Neuron (in vitro differentiated cells): Measurements from ENCODE around the gene PDPR.
"Not testable (repeated sequence)": the region's sequence is repeated elsewhere in the genome, so short reads cannot be mapped to it uniquely, and the experiment has no call there.

Experiments used
- H2AFZ ChIP-seq: one replicate; pipeline ENCODE4 v1.6.1; 2013; ENCODE audit warnings: low read depth, mild to moderate bottlenecking, inconsistent platforms, low read length, moderate library complexity
- H3K27me3 ChIP-seq: one replicate; pipeline ENCODE4 v1.6.1; 2013; ENCODE audit warnings: low read length; ENCODE audit not compliant: insufficient read depth
- H3K36me3 ChIP-seq: one replicate; pipeline ENCODE4 v1.6.1; 2013; ENCODE audit warnings: low read length; ENCODE audit not compliant: insufficient read depth
- H3K4me1 ChIP-seq: one replicate; pipeline ENCODE4 v1.6.1; 2013; ENCODE audit warnings: low read length; ENCODE audit not compliant: insufficient read depth
- H3K4me3 ChIP-seq: 2 replicates; pipeline ENCODE4 v1.5.1; 2013; ENCODE audit warnings: mild to moderate bottlenecking, low read length, moderate library complexity
- H3K9me3 ChIP-seq: one replicate; pipeline ENCODE4 v1.6.1; 2013; ENCODE audit warnings: low read length

Gene PDPR

DNA sequence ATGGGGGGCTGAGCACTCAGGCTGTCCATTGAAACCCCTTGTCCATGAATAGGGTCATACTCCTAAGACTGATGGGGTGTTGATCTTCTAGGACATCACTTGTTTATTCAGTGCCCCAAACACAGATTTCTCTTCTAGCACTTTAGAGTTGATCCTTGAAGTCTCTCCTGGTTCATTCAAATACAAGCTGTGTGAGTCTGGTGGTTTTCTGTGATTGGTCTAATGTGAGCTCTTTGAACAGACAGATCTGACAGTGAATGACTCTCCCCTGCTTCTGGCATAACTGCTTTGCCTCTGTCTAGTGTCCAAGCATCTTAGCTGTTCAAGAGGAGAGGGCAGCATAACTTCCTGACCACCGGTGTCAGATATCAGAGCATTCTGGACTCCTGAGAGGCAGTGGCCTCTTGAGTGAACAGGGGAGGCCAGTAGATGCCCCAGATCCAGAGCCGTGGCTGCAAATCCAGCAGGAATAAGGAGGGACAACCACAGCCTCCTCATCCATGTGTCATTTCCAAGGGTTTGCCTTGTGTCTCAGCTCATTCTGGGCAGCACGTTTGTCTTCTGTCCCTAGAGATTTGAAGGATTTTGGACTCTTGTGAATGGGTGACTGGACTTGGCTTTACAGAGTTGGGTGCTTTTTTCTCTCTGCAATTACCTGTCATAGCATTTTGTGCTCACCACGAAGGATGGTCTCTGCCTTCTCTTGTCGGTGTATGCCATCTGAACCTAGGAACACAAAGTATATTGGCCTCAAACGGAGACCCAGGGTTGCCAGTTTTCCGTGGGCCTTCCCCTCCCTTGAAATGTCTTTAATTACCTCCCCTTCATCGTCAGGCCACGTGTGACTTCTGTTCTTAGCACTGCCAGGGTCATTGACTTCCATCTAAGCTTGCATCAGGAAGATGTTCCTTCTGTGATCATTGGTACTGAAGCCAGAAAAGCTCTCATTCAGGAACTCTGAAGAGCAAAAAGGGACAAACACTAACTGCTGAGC, 45.5 kb downstream of the PDPR start:
- no peak overlapping the region for H2AFZ ChIP-seq
- peaks cover 63% of the 10 kb centered on the region for H3K36me3 ChIP-seq
- H3K4me3 ChIP-seq = no peak overlapping the region
- no peaks in the 10 kb centered on the region for H3K27me3 ChIP-seq
- H3K4me1 ChIP-seq = peaks cover 6% of the 10 kb centered on the region
- H3K9me3 ChIP-seq = no peaks in the 10 kb centered on the region

DNA sequence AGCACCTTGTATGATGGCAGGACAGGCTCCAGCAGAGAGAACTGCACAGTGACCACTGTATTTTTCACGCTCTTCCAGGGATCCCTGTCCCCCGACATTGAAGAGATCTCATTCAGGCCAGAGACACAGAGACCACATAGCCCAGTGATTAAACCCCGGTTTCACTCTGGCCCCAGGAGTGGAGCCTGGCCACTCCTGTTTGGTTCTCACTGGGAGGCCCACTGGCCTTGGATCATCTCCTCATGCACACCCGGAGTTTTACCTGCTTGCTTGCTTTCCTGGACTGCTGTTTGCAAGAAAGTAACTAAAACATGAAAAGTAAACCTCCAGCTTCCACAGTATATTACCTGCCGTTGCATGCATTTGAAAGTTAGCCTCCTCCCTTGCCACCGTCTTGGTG, 46.3 kb downstream of the PDPR start:
- no peaks in the 10 kb centered on the region for H3K27me3 ChIP-seq
- H3K4me1 ChIP-seq = peaks cover 6% of the 10 kb centered on the region
- H3K4me3 ChIP-seq = no peak overlapping the region
- no peaks in the 10 kb centered on the region for H3K9me3 ChIP-seq
- no peak overlapping the region for H2AFZ ChIP-seq
- H3K36me3 ChIP-seq = peaks cover 62% of the 10 kb centered on the region

DNA sequence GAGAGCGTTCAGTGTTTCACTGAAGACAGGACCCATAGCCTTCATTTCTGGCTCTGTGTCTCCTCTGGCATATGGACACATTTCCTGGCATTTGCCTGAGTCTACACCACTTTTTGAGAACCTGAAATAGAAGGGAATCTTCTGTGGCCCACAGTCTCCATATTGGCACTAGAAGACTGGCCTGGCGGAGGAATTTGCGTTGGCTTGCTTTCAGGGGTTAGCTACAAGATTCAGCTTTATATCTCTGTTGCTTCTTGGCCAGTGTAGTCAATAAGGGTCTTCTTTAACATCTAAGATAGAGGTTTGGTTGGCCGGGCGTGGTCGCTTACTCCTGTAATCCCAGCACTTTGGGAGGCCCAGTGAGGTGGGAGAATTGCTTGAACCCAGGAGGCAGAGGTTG, 46.7 kb downstream of the PDPR start:
- Histone ChIP-seq H3K4me1 (peaks cover 6% of the 10 kb centered on the region), H3K9me3 (no peaks in the 10 kb centered on the region), H3K4me3 (no peak overlapping the region), H2AFZ (no peak overlapping the region), H3K36me3 (peaks cover 61% of the 10 kb centered on the region), H3K27me3 (no peaks in the 10 kb centered on the region)

DNA sequence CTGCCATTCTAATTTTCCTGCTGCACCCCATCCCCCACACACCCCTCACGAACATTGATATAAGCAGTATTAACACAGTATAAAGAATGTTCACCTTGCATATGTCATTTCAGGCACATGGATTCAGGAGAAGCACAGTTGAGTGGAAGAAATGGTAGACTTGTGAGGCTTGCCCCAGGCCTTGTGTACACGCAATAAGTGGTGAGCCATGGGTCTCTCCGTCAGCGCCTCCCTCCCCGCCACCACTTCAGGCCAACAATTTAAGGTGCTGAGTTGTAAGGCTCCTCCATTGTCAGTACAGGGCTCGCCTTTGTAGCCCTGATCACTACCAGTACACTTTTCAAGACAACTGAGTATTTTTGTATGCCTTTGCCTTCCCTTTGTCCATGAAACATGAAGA, 47.2 kb downstream of the PDPR start:
- Histone ChIP-seq H3K4me3 (no peak overlapping the region), H3K27me3 (no peaks in the 10 kb centered on the region), H3K9me3 (no peaks in the 10 kb centered on the region), H2AFZ (no peak overlapping the region), H3K36me3 (peaks cover 55% of the 10 kb centered on the region), H3K4me1 (peaks cover 6% of the 10 kb centered on the region)

DNA sequence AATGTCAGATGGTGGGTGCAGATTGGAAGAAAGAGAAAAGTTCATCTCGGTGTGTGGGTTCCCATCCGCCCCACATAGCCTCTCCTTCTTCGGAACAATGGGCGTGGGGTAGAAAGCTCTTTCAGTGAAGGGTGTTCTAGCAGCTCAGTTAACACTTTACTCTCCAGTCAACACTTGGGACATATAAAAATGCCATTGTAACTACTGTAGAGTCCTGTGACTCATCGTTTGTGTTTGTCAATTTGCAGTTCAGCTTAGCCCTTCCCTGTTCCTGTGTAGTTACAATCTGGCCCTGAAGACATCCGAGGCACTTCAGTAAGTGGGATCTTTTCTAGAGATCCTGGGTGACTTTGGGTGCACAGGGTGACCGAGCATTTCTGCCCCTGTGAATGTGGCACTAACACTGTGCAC, 47.9 kb downstream of the PDPR start:
- no peaks in the 10 kb centered on the region for H3K9me3 ChIP-seq

DNA sequence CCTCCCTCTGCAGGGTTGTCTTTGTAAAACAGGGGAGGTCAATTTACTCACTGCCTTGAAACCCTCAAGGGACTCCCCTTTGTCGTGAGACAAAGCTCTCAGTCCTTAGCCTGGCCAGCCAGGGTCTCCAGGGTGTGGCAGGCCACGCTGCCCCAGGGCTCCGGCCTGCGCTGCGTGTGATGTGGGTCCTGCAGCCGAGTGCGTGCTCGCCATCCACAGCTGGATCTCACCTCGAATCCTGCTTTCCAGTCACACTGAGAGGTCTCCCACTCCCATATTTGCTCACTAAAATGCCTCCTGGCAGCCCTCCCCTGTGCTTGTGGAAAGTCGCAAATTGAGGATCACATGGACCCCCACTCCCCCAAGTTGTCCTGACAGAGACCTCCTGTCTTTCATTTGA, 49.5 kb downstream of the PDPR start:
- H3K9me3 ChIP-seq = no peaks in the 10 kb centered on the region
- H3K4me1 ChIP-seq = peaks cover 6% of the 10 kb centered on the region
- peaks cover 33% of the 10 kb centered on the region for H3K36me3 ChIP-seq
- no peaks in the 10 kb centered on the region for H3K27me3 ChIP-seq
- H2AFZ ChIP-seq = no peak overlapping the region
- H3K4me3 ChIP-seq = no peak overlapping the region

More for the DNA sequence above, 47.9 kb downstream of the PDPR start:
- Histone ChIP-seq H3K36me3 (peaks cover 48% of the 10 kb centered on the region), H2AFZ (no peak overlapping the region), H3K4me3 (no peak overlapping the region), H3K27me3 (no peaks in the 10 kb centered on the region), H3K4me1 (peaks cover 6% of the 10 kb centered on the region)

DNA sequence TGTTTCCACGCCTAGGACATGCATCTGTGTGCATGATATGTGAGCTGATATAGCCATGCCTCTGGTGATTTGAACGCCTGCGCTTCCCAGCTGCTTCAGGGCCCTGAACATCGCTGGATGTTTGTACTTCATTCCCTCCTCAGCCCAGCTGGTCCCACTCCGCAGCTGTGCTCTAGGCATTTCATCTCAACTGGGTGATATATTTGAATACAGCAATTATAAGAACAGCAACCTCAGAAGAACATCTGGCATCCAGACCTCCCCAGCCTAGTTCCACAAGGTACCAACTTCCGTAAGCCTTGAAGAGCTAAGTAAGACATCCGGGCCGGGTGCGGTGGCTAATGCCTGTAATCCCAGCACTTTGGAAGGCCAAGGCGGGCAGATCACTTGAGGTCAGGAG, 52.6 kb downstream of the PDPR start:
- H3K4me3 ChIP-seq, H3K4me1 ChIP-seq, H2AFZ ChIP-seq, H3K36me3 ChIP-seq, H3K27me3 ChIP-seq, H3K9me3 ChIP-seq: not testable (repeated sequence)

DNA sequence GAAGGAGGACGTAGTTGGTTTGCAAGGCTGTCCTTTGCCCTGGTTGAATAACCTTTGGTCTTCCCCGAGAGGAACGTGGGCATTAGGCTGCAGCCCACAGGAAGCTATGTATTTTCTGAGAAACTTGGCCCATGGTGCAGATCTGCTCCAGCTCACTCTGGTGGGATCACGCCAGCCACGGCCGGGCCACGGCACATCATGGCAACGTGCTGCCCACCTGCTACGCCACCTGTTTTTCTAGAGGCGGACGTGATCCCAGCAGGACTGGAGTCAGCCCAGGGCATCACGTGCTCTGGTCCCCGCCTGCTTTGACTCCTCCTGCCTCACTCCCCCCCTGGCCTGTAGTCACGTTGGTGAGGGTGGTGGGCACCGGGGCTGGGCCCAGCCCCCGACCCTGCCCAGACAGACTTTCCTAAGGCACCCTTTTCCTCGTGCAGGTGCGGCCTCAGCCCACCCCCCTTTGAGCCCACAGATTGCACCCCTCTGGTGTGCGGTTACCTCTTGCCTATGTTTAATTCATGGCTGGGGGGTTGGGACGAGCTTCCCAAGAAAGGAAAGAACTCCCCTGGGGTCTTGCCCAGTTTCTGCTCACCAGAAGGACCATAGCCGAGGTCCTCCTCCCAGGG, 59.2 kb downstream of the PDPR start, which contains the start of gene CLEC18C:
Gene CLEC18C, plus strand, starts transcription at position 576 of the 626 bp plus-strand sequence. CDS start 492 bp downstream, outside the sequence.
- not testable (repeated sequence) for H3K36me3 ChIP-seq, H3K4me1 ChIP-seq, H3K9me3 ChIP-seq, H3K27me3 ChIP-seq, H2AFZ ChIP-seq, H3K4me3 ChIP-seq

DNA sequence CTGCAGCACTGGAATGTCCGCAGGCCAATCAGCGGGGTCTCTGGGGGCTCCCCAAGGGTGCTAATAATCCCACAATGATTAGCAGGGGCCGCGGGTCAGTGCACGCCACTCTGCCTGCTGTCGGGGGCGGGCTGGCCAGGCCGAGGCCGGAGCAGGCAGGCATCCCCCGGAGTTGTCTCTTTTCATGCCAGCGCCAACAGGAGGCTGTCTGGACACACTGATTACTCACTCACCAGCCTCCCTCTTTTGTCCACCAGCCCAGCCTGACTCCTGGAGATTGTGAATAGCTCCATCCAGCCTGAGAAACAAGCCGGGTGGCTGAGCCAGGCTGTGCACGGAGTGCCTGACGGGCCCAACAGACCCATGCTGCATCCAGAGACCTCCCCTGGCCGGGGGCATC, 59.8 kb downstream of the PDPR start:
- not testable (repeated sequence) for H3K27me3 ChIP-seq, H2AFZ ChIP-seq, H3K9me3 ChIP-seq, H3K36me3 ChIP-seq, H3K4me1 ChIP-seq, H3K4me3 ChIP-seq

DNA sequence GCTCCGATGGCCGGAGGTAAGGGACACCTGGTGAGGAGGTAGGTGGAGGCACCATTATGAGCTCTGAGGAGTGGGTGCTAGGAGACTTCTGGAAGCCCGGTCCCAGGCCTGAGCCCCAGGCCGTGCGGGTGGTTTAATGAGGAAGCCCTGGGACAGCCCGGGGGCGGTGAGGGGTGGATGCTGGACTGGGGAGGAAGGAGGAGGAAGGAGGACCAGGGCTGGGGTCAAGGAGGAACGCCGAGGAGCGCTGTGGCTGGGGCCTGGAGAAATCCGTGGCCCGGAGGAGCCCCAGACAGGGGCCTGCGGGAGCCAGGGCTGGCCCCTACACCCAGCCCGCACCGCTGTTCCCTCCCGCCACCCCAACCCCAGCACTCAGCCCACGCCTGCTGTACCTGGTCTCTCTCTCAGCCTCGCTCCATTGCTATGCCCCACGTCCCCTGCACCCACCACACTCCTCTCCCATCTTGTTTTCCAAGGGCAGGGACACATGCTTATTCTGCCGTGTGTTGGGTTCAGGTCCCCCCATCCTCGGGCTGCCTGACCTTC, 60.3 kb downstream of the PDPR start:
- H3K36me3 ChIP-seq, H3K4me1 ChIP-seq, H3K27me3 ChIP-seq, H3K9me3 ChIP-seq, H3K4me3 ChIP-seq, H2AFZ ChIP-seq: not testable (repeated sequence)

DNA sequence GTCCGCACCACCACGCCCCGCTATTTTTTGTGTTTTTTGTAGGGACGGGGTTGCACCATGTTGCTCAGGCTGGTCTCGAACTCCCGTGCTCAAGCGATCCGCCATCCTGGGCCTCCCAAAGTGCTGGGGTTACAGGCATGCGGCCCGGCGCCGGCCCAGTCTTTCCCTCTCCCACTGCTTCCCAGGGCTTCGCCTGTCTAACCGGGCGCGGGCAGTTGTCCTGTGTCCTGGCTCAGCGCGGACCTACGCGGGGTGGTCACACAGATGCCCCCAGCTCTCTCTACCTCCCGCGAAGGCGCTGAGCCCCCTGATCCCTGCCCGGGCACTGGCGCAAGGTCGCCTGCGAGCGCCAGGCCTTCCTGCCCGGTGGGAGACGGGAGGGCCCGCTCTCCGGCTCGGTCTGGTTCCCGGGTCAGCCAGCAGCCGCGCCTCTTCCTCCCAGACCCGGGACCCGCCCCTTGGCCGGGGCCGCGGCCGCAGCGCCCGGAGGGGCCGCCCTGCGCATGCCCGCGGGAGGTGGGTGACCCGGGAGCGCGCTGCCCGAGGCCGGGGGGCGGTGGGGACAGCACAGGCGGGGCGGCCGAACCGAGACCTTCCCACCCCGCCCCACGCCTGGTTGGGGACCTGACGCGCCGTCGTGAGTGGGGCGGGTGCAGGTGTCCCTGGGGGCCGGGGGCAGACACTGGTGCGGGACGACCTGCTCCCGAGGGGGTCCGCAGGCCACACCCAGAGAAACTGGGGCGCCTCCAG, 73.9 kb downstream of the PDPR start:
- not testable (repeated sequence) for H3K4me1 ChIP-seq, H2AFZ ChIP-seq, H3K27me3 ChIP-seq, H3K36me3 ChIP-seq, H3K4me3 ChIP-seq, H3K9me3 ChIP-seq

DNA sequence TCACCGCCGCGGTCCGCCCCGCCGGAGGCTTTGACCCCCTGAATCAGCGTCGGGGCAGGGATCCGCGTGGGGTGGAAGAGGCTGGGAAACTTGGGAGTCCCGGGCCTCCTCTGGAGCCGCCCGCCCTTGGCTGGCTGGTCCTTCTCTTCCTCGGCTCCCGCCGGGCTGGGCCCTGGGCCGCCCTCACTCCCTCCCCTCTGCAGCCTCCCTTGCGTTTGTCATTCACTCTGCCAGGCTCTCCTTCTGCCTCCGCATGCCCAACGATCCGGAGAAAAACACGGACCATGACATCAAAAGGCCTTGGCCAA, 74.4 kb downstream of the PDPR start:
- H3K9me3 ChIP-seq, H3K4me1 ChIP-seq, H3K27me3 ChIP-seq, H2AFZ ChIP-seq, H3K36me3 ChIP-seq, H3K4me3 ChIP-seq: not testable (repeated sequence)

DNA sequence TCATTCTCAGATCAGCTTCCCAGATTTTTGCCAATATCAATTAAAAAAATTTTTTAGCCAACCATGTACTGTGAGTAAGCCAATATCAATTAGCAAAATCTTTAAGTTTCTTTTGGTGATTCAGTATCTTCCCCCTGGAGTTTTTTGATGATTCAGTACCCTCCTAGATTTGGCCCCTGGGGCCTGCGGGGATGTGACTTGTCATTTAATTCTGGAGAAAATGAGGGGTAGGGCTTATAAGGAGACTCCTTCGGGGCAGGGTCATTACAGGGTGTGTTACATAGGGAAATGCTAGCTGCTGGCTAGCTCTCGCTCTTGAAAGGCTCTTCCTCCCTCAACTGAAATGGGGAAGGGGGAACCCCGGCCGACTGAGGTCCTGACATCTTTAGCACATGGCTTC, 76.4 kb downstream of the PDPR start:
- not testable (repeated sequence) for H2AFZ ChIP-seq, H3K36me3 ChIP-seq, H3K9me3 ChIP-seq, H3K4me3 ChIP-seq, H3K27me3 ChIP-seq, H3K4me1 ChIP-seq
